HG02571 (cell line): ENCODE measurements around the gene TSPYL4.

ENCODE experiments used
- ATAC-seq: cut with Tn5 transposase; IDR thresholded peaks from one replicate; pipeline ENCODE4 v1.9.1; 2021; ENCODE audit warnings: mild to moderate bottlenecking, moderate library complexity; ENCODE audit not compliant: unreplicated experiment

Gene TSPYL4

GRCh38 chr6:116271149-116271708, 17.4 kb upstream of the TSPYL4 start:
- no peak for ATAC-seq

GRCh38 chr6:116268589-116269293, 14.9 kb upstream of the TSPYL4 start:
- ATAC-seq, result peak; percentile 80

GRCh38 chr6:116267836-116268588, 14.1 kb upstream of the TSPYL4 start:
- no peak for ATAC-seq

DNA sequence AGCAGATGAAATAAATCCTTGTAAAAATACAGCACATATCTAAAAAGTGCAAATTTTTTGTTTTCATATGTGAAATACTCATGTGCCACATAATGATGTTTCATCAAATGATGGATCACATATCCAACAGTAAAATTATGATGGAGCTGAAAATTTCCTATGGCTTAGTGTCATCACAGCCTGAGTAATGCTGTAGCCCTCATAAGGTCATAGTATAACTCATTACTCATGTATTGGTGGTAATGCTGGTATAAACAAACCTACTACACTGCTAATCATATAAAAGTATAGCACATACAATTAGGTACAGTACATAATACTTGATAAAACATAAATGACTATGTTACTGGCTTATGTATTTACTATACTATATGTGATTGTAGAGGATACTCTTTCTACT, 12.9 kb upstream of the TSPYL4 start:
- ATAC-seq, result no peak

DNA sequence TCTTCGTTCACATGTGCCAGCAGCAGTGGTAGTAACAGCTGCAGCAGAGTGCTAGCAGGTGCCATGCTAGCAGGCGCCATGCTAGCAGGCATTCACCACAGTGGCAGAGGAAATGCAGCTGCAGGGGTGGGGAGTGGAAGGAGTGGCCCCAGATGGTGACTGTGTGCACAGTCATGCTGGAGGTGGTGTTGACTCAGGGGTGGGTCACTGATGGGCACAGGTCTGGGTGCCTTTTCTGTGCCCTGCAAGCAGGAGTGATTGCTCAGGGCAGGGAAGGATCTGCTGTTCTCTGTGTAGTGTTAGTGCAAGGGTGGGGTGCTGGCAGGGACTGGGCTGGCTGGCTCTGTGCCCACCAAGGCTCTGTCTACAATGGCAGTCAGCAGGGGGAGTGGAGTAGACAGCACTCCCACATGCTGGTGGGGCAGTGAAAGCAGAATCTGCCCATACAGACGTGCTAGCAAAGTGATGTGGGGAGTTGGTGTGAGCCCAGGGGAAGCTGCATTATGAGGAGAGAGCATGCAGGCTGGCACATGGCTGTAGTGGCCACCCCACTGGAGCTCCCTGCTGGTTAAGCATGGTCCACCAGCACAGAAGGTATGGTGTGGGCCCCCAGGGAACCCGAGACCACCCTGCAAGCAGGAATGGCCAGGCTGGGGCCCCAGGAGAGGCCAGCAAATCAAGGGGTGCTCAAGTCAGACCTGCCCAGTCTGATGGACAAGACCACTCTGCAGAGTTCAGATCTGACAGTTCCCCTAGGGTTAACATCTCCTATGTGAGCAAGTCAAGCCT, 11.4 kb upstream of the TSPYL4 start:
- ATAC-seq, result no peak

DNA sequence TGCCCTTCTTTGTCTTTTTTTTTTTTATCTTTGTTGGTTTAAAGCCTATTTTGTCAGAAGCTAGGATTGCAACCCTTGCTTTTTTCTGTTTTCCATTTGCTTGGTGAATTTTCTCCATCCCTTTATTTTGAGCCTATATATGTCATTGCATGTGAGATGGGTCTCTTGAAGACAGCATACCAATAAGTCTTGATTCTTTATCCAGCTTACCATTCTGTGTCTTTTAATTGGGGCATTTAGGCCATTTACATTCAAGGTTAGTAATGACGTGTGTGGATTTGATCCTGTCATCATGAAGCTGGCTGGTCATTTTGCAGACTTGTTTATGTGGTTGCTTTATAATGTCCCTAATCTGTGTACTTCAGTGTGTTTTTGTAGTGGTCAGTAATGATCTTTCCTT, 9.5 kb upstream of the TSPYL4 start:
- ATAC-seq, result no peak

- no peak for ATAC-seq
These were observed 4.6 kb upstream of the TSPYL4 start for GRCh38 chr6:116258520-116258919.

GRCh38 chr6:116256694-116257093, 2.8 kb upstream of the TSPYL4 start:
- ATAC-seq, result no peak

DNA sequence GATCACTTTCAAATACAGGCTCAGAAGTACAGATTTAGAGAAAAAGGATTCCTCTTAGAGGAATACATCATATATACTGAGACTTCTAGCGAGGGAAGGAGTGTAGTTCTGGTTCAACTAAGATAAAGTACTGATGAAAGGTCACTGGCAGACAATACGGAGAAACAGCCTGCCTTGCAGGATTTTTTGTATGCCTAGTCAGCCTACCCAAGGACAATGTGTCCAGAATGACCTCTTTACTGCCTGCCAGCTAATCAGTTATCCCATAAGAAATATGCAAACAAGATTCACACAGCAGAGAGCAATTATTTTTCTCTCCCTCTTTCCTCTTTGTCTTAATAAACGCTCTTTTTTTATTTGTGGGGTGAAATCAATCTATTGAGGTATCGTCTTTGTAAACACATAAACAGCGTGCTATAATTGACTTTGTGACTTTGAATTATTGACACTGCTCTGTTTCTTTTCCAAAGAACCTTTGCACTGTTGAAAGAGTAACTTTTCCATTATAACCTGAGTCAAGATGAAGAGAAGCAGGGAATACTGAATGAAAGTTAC, 1.4 kb upstream of the TSPYL4 start:
- no peak for ATAC-seq

- ATAC-seq, result peak; percentile 14
These were observed 602 bp upstream of the TSPYL4 start for GRCh38 chr6:116254297-116255056.

- ATAC-seq, result no peak
These were observed 729 bp downstream of the TSPYL4 start for GRCh38 chr6:116253188-116253504.

DNA sequence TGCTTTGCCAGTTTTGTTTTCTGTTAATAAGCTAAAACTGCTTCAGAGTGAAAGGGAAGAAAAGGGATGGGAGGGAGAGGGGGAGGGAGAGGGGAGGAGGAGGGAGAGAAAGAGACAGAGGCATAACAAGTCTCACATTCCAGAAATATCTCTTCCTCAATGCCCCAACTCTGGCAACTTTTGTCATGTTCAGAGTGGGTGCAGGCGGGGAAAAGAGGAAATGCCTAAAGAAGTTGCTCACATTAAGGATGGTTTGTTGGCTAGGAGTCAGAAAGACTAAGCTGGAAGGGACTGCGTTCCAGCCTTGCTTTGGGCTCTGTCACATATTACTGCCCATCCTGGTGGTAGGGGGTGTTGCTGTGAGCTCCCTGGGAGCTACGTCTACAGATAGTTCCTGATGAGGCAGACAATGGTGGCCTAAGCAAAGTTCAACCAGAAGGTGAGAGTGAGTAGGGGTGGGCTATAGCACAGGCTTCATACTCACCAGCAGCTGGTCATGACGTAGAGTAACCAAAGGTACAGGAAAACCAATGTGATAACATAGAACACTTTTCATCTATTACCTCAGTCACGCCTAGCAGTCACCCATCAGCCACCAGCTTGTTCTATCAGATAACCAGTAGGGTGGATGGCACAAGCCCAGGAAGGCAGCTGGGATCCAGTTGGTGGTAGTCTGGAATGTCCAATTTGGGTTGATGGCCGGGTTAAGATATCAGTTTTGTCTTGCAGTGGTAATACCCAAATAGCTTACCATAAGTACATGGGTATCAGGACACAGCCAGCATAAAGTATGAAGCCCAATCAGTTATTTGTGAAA, 2.1 kb downstream of the TSPYL4 start:
- ATAC-seq, result no peak

- ATAC-seq, result no peak
These were observed 5.3 kb downstream of the TSPYL4 start for GRCh38 chr6:116248577-116248976.

- ATAC-seq, result no peak
These were observed 6.6 kb downstream of the TSPYL4 start for GRCh38 chr6:116247285-116247684.

- no peak for ATAC-seq
These were observed 7.8 kb downstream of the TSPYL4 start for GRCh38 chr6:116246089-116246488.

DNA sequence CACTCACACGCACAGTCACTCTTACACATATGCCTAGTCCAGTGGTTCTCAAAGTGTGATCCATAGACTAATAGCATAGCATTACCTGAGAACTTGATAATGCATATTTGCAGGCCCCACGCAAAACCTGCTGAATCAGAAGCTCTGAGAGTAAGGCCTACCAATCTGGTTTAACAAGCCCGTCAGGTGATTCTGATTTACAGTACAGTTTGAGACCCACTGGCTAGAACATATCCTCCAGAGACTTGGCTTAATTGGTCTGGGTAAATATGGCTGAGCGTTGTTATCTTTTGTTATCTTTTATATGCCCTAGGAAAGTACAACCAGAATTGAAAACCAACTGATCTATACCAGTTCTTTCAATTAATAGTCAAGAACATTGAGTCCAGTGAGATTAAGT, 9.6 kb downstream of the TSPYL4 start:
- no peak for ATAC-seq

- ATAC-seq, result no peak
These were observed 14.0 kb downstream of the TSPYL4 start for GRCh38 chr6:116239856-116240255.

- no peak for ATAC-seq
These were observed 14.6 kb downstream of the TSPYL4 start for GRCh38 chr6:116239256-116239655.

DNA sequence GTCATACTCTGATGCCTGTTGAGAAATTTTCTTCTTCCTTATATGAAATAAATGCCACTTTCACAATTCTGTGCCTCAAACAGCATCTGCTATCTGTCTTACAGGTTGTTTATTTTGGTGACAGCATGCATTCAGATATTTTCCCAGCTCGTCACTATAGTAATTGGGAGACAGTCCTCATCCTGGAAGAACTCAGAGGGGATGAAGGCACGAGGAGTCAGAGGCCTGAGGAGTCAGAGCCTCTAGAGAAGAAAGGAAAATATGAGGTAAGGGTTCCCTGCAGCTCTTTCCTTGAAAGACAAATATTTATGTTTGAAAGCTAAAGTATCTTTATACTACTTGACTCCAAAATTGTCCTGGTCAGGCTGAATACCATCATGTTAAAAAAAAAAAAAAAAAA, 15.8 kb downstream of the TSPYL4 start:
- ATAC-seq, result no peak

- ATAC-seq, result no peak
These were observed 19.2 kb downstream of the TSPYL4 start for GRCh38 chr6:116234689-116235088.
